Measurements from ENCODE around the gene NARF. TPM values are rescaled to one million over a fixed set of nuclear protein-coding genes. Genes with fewer than 3 reads are reported as not detected.

NARF gene
- total and polyA plus RNA-seq, 2 of the 8 experiments (the other 6 are each of a cell fraction or from before 2014, with no cell fraction given), result 97.4 to 131 TPM

- peak overlapping the region; percentile 76 to 78 for H3K4me2 ChIP-seq (ENCODE audit: insufficient read depth in 1 of 2, low read depth in 2 of 2, low read length in 2 of 2)
- H2BK5ac ChIP-seq (ENCODE audit: low read depth, low read length), result no peak overlapping the region; the same call in 1 of the 2 replicates
- FAIRE-seq (no peak), DNase-seq (ENCODE audit: low read depth in 1 of 2, low spot score in 2 of 2) (peak in 1 of 2 experiments; percentile 68)
- H4K20me1 ChIP-seq (replicated peaks in 1 of 2; ENCODE audit: control insufficient read depth in 1 of 2, insufficient read depth in 2 of 2, low read length in 2 of 2), result no peaks in the 10 kb centered on the region
- ChIA-PET POLR2A (ENCODE audit: partially characterized antibody) (interaction anchor here (0.6 to 0.7 kb wide), 2 partner anchors 38 to 67 kb away, joined by 3 read pairs; no protein-coding TSS in a partner anchor), CTCF (ENCODE audit: partially characterized antibody) (interaction anchor here (0.6 kb wide), 1 partner anchor 115 kb away, joined by 3 read pairs; no protein-coding TSS in a partner anchor)
- H4K5ac ChIP-seq (ENCODE audit: insufficient read length, low read depth, low read length), result no peak overlapping the region
- 20% methylated on average over 45 of the region's 66 CpGs; no CpG with 5 or more reads in 1 of the 2 experiments for WGBS, 2 experiments (ENCODE audit: extremely low coverage in 1 of 2, insufficient coverage in 1 of 2, insufficient read length in 1 of 2, insufficient replicate concordance in 2 of 2, low coverage in 1 of 2, low lambda C conversion rate in 2 of 2, missing lambda C conversion rate in 1 of 2)
- H4K8ac ChIP-seq (ENCODE audit: extremely low read depth, insufficient read depth, low read length), result no peak overlapping the region
- H3K4me1 ChIP-seq (replicated peaks in 1 of 4; ENCODE audit: control insufficient read depth in 3 of 4, insufficient read depth in 4 of 4, low read length in 3 of 4), result peaks cover 0 to 19% (median 9%) of the 10 kb centered on the region in 4 experiments; a peak in 6 of 7 replicates
- no peak overlapping the region for H3K27ac ChIP-seq (ENCODE audit: low read depth, low read length)
- H3K79me2 ChIP-seq (ENCODE audit: control insufficient read depth in 1 of 2, insufficient read depth in 2 of 2, low read length in 2 of 2), result no peaks in the 10 kb centered on the region
- no peak overlapping the region for H2BK20ac ChIP-seq (ENCODE audit: low read length)
- H3K14ac ChIP-seq (ENCODE audit: insufficient read length), result no peak overlapping the region
- no peak overlapping the region for H3K4ac ChIP-seq (replicated peaks; ENCODE audit: insufficient read length, low read depth, low read length)
- peak overlapping the region; percentile 80; the same call in 1 of the 2 replicates for H2AFZ ChIP-seq (ENCODE audit: low read length)
- 0 out of 7 replicates have a peak overlapping the region, but pooled peaks of 1 of the 4 experiments have one; percentile 30 for H3K9ac ChIP-seq (replicated peaks in 1 of 4; ENCODE audit: extremely low read depth in 1 of 4, low read depth in 3 of 4, low read length in 3 of 4)
- H2BK15ac ChIP-seq (ENCODE audit: low read length), result no peak overlapping the region
- no peak overlapping the region for H2BK12ac ChIP-seq (ENCODE audit: low read depth, low read length)
- peak overlapping the region; percentile 71 for H3K18ac ChIP-seq (ENCODE audit: extremely low read depth, low read length)
- no peaks in the 10 kb centered on the region for H3K36me3 ChIP-seq (ENCODE audit: control insufficient read depth in 2 of 4, insufficient read depth in 4 of 4, low read length in 3 of 4)
- no peak overlapping the region for H2BK120ac ChIP-seq (replicated peaks; ENCODE audit: low read depth, low read length)
- no peaks in the 10 kb centered on the region for H3K9me3 ChIP-seq (ENCODE audit: insufficient read depth in 2 of 2, low read depth in 1 of 2, low read length in 1 of 2)
- H2AK5ac ChIP-seq (ENCODE audit: low read depth, low read length), result no peak overlapping the region
- peak overlapping the region; percentile 26 to 62 (median 36); a peak in 7 of 8 replicates for H3K4me3 ChIP-seq (ENCODE audit: extremely low read depth in 1 of 4, insufficient read depth in 2 of 4, low read depth in 3 of 4, low read length in 4 of 4)
- no peak overlapping the region for H4K91ac ChIP-seq (replicated peaks; ENCODE audit: insufficient read length, low read length)
- peaks cover 9% of the 10 kb centered on the region; the same call in 1 of the 2 replicates for H3K23me2 ChIP-seq (ENCODE audit: low read depth, low read length)
- no peak overlapping the region for H3K23ac ChIP-seq (ENCODE audit: insufficient read length)
- H3K79me1 ChIP-seq (ENCODE audit: low read depth, low read length), result no peaks in the 10 kb centered on the region
- H3K27me3 ChIP-seq (replicated peaks in 1 of 4; ENCODE audit: control insufficient read depth in 3 of 4, extremely low read depth in 1 of 4, insufficient read depth in 3 of 4, low read length in 3 of 4), result peaks cover 2 to 23% (median 19%) of the 10 kb centered on the region in 4 experiments; a peak in 6 of 7 replicates
- H3K56ac ChIP-seq (replicated peaks; ENCODE audit: insufficient read length, low read depth, low read length), result no peak overlapping the region
- TF ChIP-seq SP2 (IDR thresholded peaks at IDR 0.05; ENCODE audit: low read length), result no peak
- peak in 1 of 2 experiments; percentile 42; a peak in 2 of 4 replicates for TF ChIP-seq SIN3A (conservative IDR thresholded peaks at IDR 0.05 in 1 of 2, IDR thresholded peaks at IDR 0.05 in 1 of 2; ENCODE audit: low read depth in 1 of 2, low read length in 2 of 2)
- TF ChIP-seq EZH2 (IDR thresholded peaks at IDR 0.05; ENCODE audit: low read depth, low read length, severe bottlenecking), result no peak
- TF ChIP-seq CBX5 (IDR thresholded peaks at IDR 0.05; ENCODE audit: low read depth, low read length), result no peak
- no peak for TF ChIP-seq TBP (IDR thresholded peaks at IDR 0.05; ENCODE audit: low read depth, low read length)
- no peak for TF ChIP-seq EGR1 (IDR thresholded peaks at IDR 0.05; ENCODE audit: borderline replicate concordance, low read depth, low read length)
- TF ChIP-seq CTCF (IDR thresholded peaks at IDR 0.05; ENCODE audit: control extremely low read depth in 1 of 3, insufficient read depth in 1 of 3, low read depth in 1 of 3, low read length in 3 of 3), result no peak
These were observed 39.2 kb downstream of the NARF start for GRCh38 chr17:82497483-82498405.
